BLaER1 (cell line): ENCODE data around the gene MNX1.

Experiments used
- H3K27ac ChIP-seq: shearing (Covaris generic); formaldehyde crosslinking; 2 replicates; pipeline ENCODE4 v1.8.1; 2022
- H3K27me3 ChIP-seq: shearing (Covaris generic); formaldehyde crosslinking; 2 replicates; pipeline ENCODE4 v1.8.1; 2022
- H3K36me3 ChIP-seq: shearing (Covaris generic); formaldehyde crosslinking; 2 replicates; pipeline ENCODE4 v1.8.1; 2022
- H3K4me1 ChIP-seq: shearing (Covaris generic); formaldehyde crosslinking; 2 replicates; pipeline ENCODE4 v1.8.1; 2022
- H3K4me2 ChIP-seq: shearing (Covaris generic); formaldehyde crosslinking; 2 replicates; pipeline ENCODE4 v1.8.1; 2022
- H3K4me3 ChIP-seq: shearing (Covaris generic); formaldehyde crosslinking; 2 replicates; pipeline ENCODE4 v1.8.1; 2022
- H3K9ac ChIP-seq: shearing (Covaris generic); formaldehyde crosslinking; 2 replicates; pipeline ENCODE4 v1.8.1; 2022
- H3K9me3 ChIP-seq: shearing (Covaris generic); formaldehyde crosslinking; 2 replicates; pipeline ENCODE4 v1.8.1; 2022
- H4K20me1 ChIP-seq: shearing (Covaris generic); formaldehyde crosslinking; 2 replicates; pipeline ENCODE4 v1.8.1; 2022
- Cebpa-rat ChIP-seq: shearing (Covaris generic); IDR thresholded peaks from 2 replicates; pipeline ENCODE4 v1.8.1; 2022

Gene MNX1

DNA sequence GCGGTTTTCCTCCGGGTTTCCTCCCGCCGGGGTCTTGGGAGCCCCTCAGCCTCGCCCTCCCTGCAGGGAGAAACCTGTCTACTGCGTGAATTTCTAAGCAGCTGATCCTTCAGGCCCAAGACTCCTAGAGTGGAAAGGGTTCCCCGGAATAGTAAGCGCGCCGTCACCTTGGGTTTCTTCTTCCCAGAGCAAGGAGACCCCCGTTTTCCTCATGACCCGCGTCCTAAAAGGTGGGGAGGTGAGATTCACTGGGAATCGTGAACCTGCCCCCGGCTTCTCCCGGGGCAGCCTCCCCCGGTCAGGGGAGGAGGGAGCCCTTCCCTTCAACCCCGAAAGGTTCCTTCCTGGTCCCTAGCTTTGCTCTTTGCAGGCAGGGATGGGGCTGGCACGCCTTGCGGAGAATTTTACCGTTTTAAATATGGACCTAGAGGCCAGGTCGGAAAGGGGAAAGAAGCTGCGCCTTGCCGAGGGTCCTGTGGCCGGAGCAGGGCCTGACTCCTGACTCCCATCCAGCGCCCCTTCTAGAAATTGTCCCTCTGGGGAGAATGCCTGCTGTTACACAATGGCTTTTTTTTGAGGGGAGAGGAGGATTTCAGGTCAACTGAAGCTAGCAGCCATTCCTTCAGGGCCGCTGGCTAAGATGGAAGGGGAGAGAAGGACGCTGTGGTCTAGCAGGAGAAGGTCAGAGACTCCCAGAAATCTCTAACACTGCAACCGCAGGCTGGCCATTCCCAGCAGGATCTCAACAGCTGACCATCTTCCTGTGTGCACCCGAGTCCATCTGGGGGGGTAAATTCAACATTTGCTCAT is 11.6 kb upstream of the MNX1 start:
- Histone ChIP-seq H4K20me1 (peaks cover 59% of the 10 kb centered on the region), H3K36me3 (no peaks in the 10 kb centered on the region), H3K4me1 (no peaks in the 10 kb centered on the region), H3K27me3 (peaks cover 96% of the 10 kb centered on the region), H3K9ac (no peak overlapping the region), H3K9me3 (peaks cover 32% of the 10 kb centered on the region), H3K4me2 (no peak overlapping the region), H3K4me3 (no peak overlapping the region), H3K27ac (no peak overlapping the region)
- no peak for TF ChIP-seq Cebpa-rat

DNA sequence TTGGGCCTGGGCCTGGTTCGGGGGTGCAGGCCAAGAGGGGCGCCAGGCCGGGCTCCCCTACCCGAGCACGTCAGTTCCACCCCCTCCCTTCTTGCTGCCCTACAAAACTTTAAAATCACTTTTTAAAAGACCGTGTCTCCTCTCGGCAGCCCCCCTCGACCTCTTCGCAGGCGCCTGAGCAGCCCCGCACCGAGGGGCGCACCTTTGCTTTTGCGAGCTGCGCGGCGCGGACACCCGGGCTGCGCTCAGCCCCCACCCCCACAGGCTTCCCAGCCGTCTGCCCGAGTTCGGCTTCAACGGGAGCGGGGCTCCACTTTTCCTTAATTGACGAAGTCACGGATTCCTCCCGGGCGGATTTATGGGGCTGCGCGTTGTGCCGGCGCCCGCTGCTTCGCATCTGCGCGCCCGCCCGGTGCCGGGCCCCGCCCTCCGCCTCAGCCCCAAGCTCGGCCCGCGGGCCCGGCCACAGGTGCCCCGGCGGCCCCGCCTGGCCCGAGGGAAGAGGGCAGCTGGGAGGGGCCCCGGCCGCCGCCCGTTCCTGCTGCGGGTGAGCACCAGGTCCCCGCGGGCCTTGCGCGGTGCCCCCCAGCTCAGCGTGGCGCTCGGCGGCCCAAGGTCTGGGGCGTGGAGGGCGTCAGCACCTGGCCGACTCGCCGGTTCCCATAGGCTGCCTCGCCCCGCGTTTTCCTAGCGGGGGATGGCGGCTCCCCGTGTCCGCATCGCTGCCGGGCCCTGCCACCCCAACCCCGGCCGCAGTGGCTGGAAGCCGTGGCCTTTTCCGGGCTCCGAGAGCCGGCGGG is 10.8 kb upstream of the MNX1 start:
- no peak overlapping the region for H3K9ac ChIP-seq
- H3K36me3 ChIP-seq, result no peaks in the 10 kb centered on the region
- H3K27ac ChIP-seq, result no peak overlapping the region
- no peak overlapping the region for H3K4me2 ChIP-seq
- 0 out of 2 replicates have a peak, but pooled peaks cover 4% of the 10 kb centered on the region for H3K4me1 ChIP-seq
- TF ChIP-seq Cebpa-rat, result no peak
- peaks cover 100% of the 10 kb centered on the region for H3K27me3 ChIP-seq
- no peak overlapping the region; the same call in 1 of the 2 replicates for H3K4me3 ChIP-seq
- peaks cover 67% of the 10 kb centered on the region for H4K20me1 ChIP-seq
- peaks cover 32% of the 10 kb centered on the region for H3K9me3 ChIP-seq

DNA sequence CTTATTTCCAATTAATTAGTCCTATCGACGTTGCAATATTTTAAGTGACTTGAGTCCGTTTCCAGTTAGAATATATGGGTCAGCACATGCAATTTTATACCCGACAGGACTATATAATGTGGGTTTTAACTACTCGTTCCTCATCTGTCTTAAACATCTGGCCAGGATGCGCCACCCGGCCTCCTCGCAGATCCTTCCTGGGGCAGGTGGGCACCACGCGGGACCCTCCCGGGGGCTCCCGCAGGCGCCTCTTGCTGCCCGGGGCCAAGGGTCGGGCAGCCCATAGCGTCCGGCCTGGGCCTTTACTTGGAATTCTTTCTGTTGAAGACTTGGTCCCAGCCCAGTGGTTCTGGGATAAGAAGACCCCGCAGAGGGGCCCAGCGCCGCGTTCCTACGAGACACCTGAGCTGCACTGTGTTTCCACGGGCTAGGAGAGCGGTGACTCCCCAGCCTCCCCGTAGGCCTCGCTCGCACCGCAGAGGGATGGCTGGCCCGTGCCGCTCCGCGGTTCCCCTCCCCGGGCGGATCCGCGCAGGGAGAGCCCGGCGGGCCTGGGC is 10.1 kb upstream of the MNX1 start:
- H4K20me1 ChIP-seq, result peaks cover 74% of the 10 kb centered on the region
- no peak overlapping the region for H3K4me2 ChIP-seq
- peaks cover 100% of the 10 kb centered on the region for H3K27me3 ChIP-seq
- peaks cover 32% of the 10 kb centered on the region for H3K9me3 ChIP-seq
- TF ChIP-seq Cebpa-rat, result no peak
- H3K27ac ChIP-seq, result no peak overlapping the region
- H3K9ac ChIP-seq, result no peak overlapping the region
- H3K4me3 ChIP-seq, result no peak overlapping the region; the same call in 1 of the 2 replicates
- no peaks in the 10 kb centered on the region for H3K36me3 ChIP-seq
- H3K4me1 ChIP-seq, result 0 out of 2 replicates have a peak, but pooled peaks cover 4% of the 10 kb centered on the region

DNA sequence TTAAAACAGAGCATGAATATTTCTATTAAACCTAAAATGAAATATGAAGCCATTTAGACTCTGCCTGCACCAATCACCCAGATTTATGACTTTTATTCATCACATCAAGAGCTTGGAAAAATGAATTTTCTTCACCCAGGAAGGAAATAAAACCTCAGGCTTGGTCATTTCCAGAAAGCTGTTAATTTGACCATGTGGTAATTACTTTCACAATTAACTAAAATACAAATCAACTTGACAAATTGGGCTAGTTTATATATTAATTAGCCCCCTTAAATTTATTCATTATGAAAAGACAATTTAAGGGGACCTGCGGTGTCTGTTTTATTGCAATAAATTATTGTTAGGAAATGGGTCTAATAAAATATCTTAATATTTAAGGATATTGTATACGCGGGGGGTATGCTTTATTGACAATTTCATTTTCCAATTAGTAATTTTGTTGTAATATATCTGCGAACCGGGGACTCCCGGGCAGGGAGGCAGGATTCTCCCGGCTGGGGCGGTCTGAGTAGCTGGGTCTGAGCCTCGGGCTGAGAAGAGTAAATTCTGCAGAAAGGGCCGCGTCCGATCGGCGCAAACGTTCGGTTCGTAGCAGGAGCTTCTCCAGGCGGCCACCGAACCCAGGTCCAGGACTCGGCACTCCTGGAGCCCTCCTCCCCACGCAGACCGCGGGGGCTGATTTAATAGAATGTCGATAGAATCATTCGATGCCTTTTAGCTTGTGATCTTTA is 9.4 kb upstream of the MNX1 start:
- Histone ChIP-seq H3K4me1 (0 out of 2 replicates have a peak, but pooled peaks cover 4% of the 10 kb centered on the region), H4K20me1 (peaks cover 81% of the 10 kb centered on the region), H3K9ac (no peak overlapping the region), H3K4me2 (no peak overlapping the region), H3K9me3 (peaks cover 32% of the 10 kb centered on the region), H3K4me3 (no peak overlapping the region), H3K27me3 (peaks cover 100% of the 10 kb centered on the region), H3K27ac (no peak overlapping the region), H3K36me3 (no peaks in the 10 kb centered on the region)
- TF ChIP-seq Cebpa-rat, result no peak

DNA sequence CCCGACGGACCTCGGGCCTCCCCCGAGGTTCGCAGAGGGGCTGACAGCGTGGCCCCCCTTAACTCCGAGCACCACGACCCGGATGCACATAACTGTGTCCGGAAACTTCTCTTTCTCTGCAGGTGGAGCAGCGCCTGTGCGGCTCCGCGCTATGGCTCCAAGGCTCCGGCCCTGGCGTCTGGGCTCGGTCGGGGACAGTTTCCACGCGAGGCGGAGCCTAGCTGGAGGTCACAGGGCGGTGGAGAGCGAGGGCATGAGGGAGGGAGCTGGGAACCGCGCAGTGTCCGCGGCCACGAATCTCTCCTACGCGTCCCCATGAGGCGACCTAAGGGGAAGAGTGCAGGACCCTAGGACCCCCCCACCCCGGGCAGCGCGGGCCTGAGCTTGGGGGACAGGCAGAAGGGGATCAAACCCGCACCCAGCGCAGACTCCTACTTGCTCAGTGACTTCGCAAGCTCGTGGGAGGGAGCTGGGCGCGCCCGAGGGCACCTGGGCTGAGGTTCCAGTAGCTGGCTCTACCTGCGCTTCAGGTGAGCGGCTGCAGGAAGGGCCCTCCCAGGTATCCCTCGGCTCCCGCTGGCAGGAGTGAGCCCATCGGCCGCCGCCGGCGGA is 8.6 kb upstream of the MNX1 start:
- no peak overlapping the region for H3K4me2 ChIP-seq
- H3K9ac ChIP-seq, result no peak overlapping the region
- no peak overlapping the region for H3K27ac ChIP-seq
- peaks cover 32% of the 10 kb centered on the region for H3K9me3 ChIP-seq
- peaks cover 89% of the 10 kb centered on the region for H4K20me1 ChIP-seq
- no peak for TF ChIP-seq Cebpa-rat
- 0 out of 2 replicates have a peak, but pooled peaks cover 4% of the 10 kb centered on the region for H3K4me1 ChIP-seq
- H3K27me3 ChIP-seq, result peaks cover 100% of the 10 kb centered on the region
- H3K36me3 ChIP-seq, result no peaks in the 10 kb centered on the region
- H3K4me3 ChIP-seq, result no peak overlapping the region

DNA sequence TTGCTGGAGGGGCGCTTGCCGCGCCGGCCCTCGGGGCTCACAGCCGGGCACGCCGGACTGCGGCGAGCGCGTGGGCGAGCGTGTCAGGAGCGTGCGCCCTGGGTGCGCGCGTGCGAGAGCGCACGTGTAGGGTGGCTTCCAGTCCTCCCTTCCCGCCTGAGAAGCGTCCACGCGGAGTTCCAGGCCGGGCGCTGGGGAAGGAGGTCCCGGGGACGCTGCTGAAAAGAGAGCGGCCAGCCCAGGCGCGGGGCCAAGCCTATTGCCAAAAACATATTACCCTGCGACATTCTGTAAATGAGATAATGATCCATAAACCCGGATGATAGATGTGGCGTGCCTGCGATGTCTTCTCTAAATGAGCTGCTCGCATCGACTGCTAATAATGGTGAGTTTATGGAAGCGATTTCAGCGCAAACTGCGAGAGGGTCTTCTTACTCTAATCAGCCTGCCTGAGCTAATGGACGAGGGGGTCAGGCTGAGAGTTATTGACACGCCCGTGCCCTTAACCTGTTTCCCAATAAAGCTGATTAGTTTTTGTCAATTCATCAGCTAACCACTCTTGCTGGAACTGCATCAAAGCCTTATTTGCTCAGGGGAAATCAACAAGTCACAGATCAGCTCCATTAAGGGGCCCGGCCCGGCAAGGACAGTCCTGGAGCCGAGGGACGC is 8.0 kb upstream of the MNX1 start:
- H3K9ac ChIP-seq, result no peak overlapping the region
- H3K4me3 ChIP-seq, result no peak overlapping the region
- TF ChIP-seq Cebpa-rat, result no peak
- peaks cover 32% of the 10 kb centered on the region for H3K9me3 ChIP-seq
- H3K27ac ChIP-seq, result no peak overlapping the region
- peaks cover 100% of the 10 kb centered on the region for H3K27me3 ChIP-seq
- H4K20me1 ChIP-seq, result peaks cover 95% of the 10 kb centered on the region
- no peaks in the 10 kb centered on the region for H3K36me3 ChIP-seq
- H3K4me1 ChIP-seq, result 0 out of 2 replicates have a peak, but pooled peaks cover 4% of the 10 kb centered on the region
- no peak overlapping the region for H3K4me2 ChIP-seq

DNA sequence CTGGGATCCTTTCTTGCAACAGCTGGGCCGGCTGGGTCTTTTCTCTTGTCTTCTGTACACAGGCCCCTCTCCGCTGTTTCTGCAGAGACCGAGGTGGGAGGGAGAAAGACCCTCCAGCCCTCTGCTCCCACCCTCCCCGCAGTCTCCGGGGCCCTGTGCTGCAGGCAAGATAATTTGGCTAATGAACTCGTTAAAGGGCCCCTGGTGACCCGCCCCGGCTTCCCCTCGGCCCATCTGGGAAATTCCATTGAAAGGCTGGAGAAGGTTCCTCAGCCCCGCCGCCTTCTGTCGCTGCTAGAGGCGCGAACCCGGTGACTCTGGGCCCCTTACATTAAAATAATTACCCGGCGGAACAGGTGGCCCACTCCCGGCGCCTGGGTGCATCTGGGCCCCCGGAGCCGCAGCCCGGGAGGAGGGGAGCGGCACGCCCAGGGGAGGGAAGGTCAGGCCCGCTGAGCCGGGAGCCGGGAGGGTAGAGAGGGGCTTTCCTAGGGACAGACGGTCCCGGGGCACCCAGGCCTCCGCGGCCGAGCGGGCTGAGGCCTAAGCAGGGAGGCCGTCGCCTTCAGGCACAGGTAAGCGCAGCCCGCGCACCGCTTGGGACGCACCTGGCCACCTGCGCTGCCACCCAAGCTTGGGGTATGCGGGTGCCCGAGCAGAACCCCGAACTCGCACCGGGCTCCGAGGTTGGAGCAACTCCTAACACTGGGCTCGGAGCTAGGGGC is 7.3 kb upstream of the MNX1 start:
- Histone ChIP-seq H4K20me1 (peaks cover 99% of the 10 kb centered on the region), H3K36me3 (no peaks in the 10 kb centered on the region), H3K27ac (no peak overlapping the region), H3K4me2 (no peak overlapping the region), H3K27me3 (peaks cover 100% of the 10 kb centered on the region), H3K4me1 (0 out of 2 replicates have a peak, but pooled peaks cover 4% of the 10 kb centered on the region), H3K9me3 (peaks cover 32% of the 10 kb centered on the region), H3K4me3 (no peak overlapping the region), H3K9ac (no peak overlapping the region)
- TF ChIP-seq Cebpa-rat, result no peak

DNA sequence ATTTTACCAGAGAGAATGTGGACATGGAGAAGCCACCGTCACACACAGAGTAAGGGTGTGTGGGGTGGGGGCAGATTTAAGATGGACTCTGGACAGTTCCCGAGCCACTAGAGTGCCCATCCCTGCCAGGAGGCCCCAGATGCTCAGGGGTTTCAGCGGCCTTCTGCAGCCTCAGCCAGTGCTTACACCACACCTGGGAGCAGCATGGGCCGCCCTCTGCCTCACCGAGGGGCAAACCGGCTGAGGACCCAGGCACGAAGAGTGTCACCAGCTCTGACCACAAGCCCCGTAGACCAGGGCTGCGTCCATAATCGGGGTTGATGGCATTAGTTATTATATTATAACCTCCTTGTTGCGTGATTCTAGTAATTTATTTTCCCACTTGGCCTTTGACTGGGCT is 6.7 kb upstream of the MNX1 start:
- no peak overlapping the region for H3K27ac ChIP-seq
- no peaks in the 10 kb centered on the region for H3K36me3 ChIP-seq
- peaks cover 99% of the 10 kb centered on the region for H4K20me1 ChIP-seq
- no peak for TF ChIP-seq Cebpa-rat
- H3K4me2 ChIP-seq, result no peak overlapping the region
- 0 out of 2 replicates have a peak, but pooled peaks cover 4% of the 10 kb centered on the region for H3K4me1 ChIP-seq
- no peak overlapping the region for H3K4me3 ChIP-seq
- peaks cover 30% of the 10 kb centered on the region for H3K9me3 ChIP-seq
- peaks cover 100% of the 10 kb centered on the region for H3K27me3 ChIP-seq
- H3K9ac ChIP-seq, result no peak overlapping the region
